ENCODE measurements around the gene TSPEAR.

DNA sequence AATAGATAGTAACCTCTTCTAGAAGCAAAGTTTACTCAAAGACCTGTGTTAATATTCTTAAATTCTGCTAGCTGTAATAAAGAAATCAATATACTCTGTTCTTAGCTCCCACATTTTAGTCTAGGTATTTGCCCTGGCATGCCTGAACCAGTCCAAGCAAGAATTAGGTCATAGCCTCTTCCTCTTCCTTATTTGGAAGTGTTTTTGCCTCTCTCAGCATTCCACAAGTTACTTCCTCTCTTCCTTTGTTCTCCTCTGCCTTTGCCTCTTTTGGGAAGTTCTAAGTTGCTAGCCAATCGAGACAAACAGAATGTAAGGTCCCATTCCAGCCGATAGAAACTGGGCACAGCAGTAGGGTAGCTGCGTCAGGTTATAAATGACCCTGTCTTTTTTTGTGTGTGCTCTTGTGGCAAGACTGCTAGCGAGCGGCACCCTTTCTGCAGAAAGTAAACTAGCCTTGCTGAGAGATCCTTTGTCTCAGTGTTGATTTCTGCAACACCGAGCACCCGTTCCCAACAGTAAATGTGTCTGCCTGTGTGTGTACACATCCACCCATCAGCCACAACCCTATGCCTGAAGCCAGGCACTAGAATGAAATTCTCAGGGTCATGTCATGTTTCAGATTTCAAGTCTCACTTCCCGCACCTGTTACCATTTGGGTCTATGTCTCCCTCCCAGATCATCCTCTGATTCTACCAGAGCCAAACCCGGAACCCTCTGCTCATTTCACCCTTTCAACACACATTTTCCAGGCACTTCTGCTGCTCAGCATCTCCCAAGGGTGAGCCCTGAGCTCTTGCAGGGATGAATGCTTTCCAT, 218.6 kb downstream of the TSPEAR start:
- TF ChIP-seq POLR2A (IDR thresholded peaks at IDR 0.05) = no peak
- TF ChIP-seq, protein P1, sequence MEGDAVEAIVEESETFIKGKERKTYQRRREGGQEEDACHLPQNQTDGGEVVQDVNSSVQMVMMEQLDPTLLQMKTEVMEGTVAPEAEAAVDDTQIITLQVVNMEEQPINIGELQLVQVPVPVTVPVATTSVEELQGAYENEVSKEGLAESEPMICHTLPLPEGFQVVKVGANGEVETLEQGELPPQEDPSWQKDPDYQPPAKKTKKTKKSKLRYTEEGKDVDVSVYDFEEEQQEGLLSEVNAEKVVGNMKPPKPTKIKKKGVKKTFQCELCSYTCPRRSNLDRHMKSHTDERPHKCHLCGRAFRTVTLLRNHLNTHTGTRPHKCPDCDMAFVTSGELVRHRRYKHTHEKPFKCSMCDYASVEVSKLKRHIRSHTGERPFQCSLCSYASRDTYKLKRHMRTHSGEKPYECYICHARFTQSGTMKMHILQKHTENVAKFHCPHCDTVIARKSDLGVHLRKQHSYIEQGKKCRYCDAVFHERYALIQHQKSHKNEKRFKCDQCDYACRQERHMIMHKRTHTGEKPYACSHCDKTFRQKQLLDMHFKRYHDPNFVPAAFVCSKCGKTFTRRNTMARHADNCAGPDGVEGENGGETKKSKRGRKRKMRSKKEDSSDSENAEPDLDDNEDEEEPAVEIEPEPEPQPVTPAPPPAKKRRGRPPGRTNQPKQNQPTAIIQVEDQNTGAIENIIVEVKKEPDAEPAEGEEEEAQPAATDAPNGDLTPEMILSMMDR (IDR thresholded peaks at IDR 0.05) = no peak

Measured in prostate gland (tissue), 2 donors.